Skeletal muscle cell (primary cell): ENCODE measurements around the gene SHC1.

Experiments
- DNase-seq: peaks from one replicate; pipeline ENCODE4 v3.0.0-alpha.2; 2010; ENCODE audit warnings: low read depth
- H3K4me3 ChIP-seq: 2 replicates; pipeline ENCODE4 v1.5.1; 2011; ENCODE audit warnings: low read depth, mild to moderate bottlenecking, control low read depth, low read length, moderate library complexity

SHC1 gene

GRCh38 chr1:154970631-154971340 is at the start of gene SHC1:
SHC1 (minus strand) TSS chr1:154970747; CDS start chr1:154970526, 221 bp downstream.
- peak within 1 kb of the TSS; percentile 94 for H3K4me3 ChIP-seq
- DNase-seq = peak; percentile 84

- H3K4me3 ChIP-seq = no peak overlapping the region
- DNase-seq = no peak
Observed at GRCh38 chr1:155019377-155020245, 49.1 kb upstream of the SHC1 start.

GRCh38 chr1:155018617-155019348 is 48.2 kb upstream of the SHC1 start:
- no peak overlapping the region for H3K4me3 ChIP-seq
- DNase-seq = no peak

GRCh38 chr1:155017946-155018316 is 47.4 kb upstream of the SHC1 start:
- H3K4me3 ChIP-seq = peak overlapping the region; percentile 31
- no peak for DNase-seq

- DNase-seq = peak; percentile 82
- peak overlapping the region; percentile 31 for H3K4me3 ChIP-seq
Observed at GRCh38 chr1:155017041-155017945, 46.7 kb upstream of the SHC1 start.

GRCh38 chr1:155016231-155016831 is 45.8 kb upstream of the SHC1 start:
- H3K4me3 ChIP-seq = no peak overlapping the region

GRCh38 chr1:155015527-155016230 is 45.1 kb upstream of the SHC1 start:
- H3K4me3 ChIP-seq = no peak overlapping the region
- DNase-seq = no peak

More at GRCh38 chr1:155016231-155016831, 45.8 kb upstream of the SHC1 start:
- no peak for DNase-seq

GRCh38 chr1:155014709-155015508 is 44.4 kb upstream of the SHC1 start:
- H3K4me3 ChIP-seq = no peak overlapping the region
- no peak for DNase-seq

GRCh38 chr1:155013632-155014031 is 43.1 kb upstream of the SHC1 start:
- DNase-seq = no peak

GRCh38 chr1:155012776-155013602 is 42.4 kb upstream of the SHC1 start:
- no peak for DNase-seq
- no peak overlapping the region for H3K4me3 ChIP-seq

More at GRCh38 chr1:155013632-155014031, 43.1 kb upstream of the SHC1 start:
- no peak overlapping the region for H3K4me3 ChIP-seq

- no peak for DNase-seq
- no peak overlapping the region for H3K4me3 ChIP-seq
Observed at GRCh38 chr1:155012026-155012546, 41.5 kb upstream of the SHC1 start.

GRCh38 chr1:155011437-155012025 is 41.0 kb upstream of the SHC1 start:
- no peak for DNase-seq

GRCh38 chr1:155011004-155011416 is 40.5 kb upstream of the SHC1 start:
- DNase-seq = no peak
- no peak overlapping the region for H3K4me3 ChIP-seq

More at GRCh38 chr1:155011437-155012025, 41.0 kb upstream of the SHC1 start:
- H3K4me3 ChIP-seq = no peak overlapping the region

GRCh38 chr1:155010211-155010918 is 39.8 kb upstream of the SHC1 start:
- no peak for DNase-seq
- no peak overlapping the region for H3K4me3 ChIP-seq

GRCh38 chr1:155009742-155010141 is 39.2 kb upstream of the SHC1 start:
- H3K4me3 ChIP-seq = no peak overlapping the region
- no peak for DNase-seq
